ENCODE measurements around the gene SETBP1.

- no peak for TF ChIP-seq ARHGAP35 (CRISPR knock-in tag; IDR thresholded peaks at IDR 0.05; ENCODE audit: borderline replicate concordance)
- TF ChIP-seq CC2D1A (CRISPR knock-in tag; IDR thresholded peaks at IDR 0.05): no peak
- no peak for TF ChIP-seq CHD4 (IDR thresholded peaks at IDR 0.05; ENCODE audit: borderline replicate concordance, low read length)
- no peak for TF ChIP-seq THYN1 (CRISPR knock-in tag; IDR thresholded peaks at IDR 0.05; ENCODE audit: borderline replicate concordance, low read depth)
- TF ChIP-seq CTCF (CRISPR knock-in tag; IDR thresholded peaks at IDR 0.05): no peak
- TF ChIP-seq, protein P1, sequence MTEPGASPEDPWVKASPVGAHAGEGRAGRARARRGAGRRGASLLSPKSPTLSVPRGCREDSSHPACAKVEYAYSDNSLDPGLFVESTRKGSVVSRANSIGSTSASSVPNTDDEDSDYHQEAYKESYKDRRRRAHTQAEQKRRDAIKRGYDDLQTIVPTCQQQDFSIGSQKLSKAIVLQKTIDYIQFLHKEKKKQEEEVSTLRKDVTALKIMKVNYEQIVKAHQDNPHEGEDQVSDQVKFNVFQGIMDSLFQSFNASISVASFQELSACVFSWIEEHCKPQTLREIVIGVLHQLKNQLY (CRISPR knock-in tag; IDR thresholded peaks at IDR 0.05): no peak
- TF ChIP-seq NFYB (CRISPR knock-in tag; IDR thresholded peaks at IDR 0.05): no peak
- TF ChIP-seq ZNF788 (CRISPR knock-in tag; IDR thresholded peaks at IDR 0.05; ENCODE audit: borderline replicate concordance): no peak
- no peak for TF ChIP-seq MTA1 (CRISPR knock-in tag; IDR thresholded peaks at IDR 0.05; ENCODE audit: borderline replicate concordance)
- no peak for TF ChIP-seq ZNF878 (CRISPR knock-in tag; IDR thresholded peaks at IDR 0.05)
- TF ChIP-seq POLR2A (IDR thresholded peaks at IDR 0.05; ENCODE audit: insufficient read depth in 1 of 2, low read depth in 2 of 2, low read length in 2 of 2): no peak
Measured at GRCh38 chr18:45066886-45067285, 386.2 kb downstream of the SETBP1 start.
